Endothelial cell of umbilical vein (primary cell): Measurements from ENCODE around the gene ZNF223. TPM values are rescaled to one million over a fixed set of nuclear protein-coding genes. Genes with fewer than 3 reads are reported as not detected.

Experiments
- BruUV-seq: library from RNA; stranded (reverse); fragments of 400-500 nt; replicated peaks from 2 replicates; lab custom pipeline; 2021; lab: Mats Ljungman, UMichigan
- CTCF ChIA-PET: fragments of 300-600, 350-600 bp; sonication (Branson Sonifier 250); formaldehyde crosslinking; loops from one replicate; lab custom pipeline; 2021; ENCODE audit warnings: antibody characterized with exemption, inconsistent platforms; lab: Charles Lee
- POLR2A ChIA-PET: fragments of 300-600, 350-600 bp; sonication (Branson Sonifier 250); formaldehyde crosslinking; loops from one replicate; lab custom pipeline; 2021; ENCODE audit warnings: antibody characterized with exemption, inconsistent platforms; lab: Charles Lee
- DNase-seq: peaks from one replicate; pipeline ENCODE4 v3.0.0-alpha.2; 2011; ENCODE audit warnings: low read depth, low spot score
- FAIRE-seq: peaks from 2 replicates; lab custom pipeline; 2011; peaks lifted over from hg19 to GRCh38; lab: Jason Lieb, UNC
- H2AFZ ChIP-seq: 2 replicates; pipeline ENCODE4 v1.6.0; 2012; ENCODE audit warnings: low read depth, low read length, control low read depth, inconsistent platforms
- H3K27ac ChIP-seq: 2 replicates; pipeline ENCODE4 v1.5.1; 2011; ENCODE audit warnings: low read depth, mild to moderate bottlenecking, control low read depth, low read length, moderate library complexity; ENCODE audit not compliant: insufficient read depth
- H3K27me3 ChIP-seq, 2 experiments: 2 replicates each; pipeline versions ENCODE4 v1.6.0 to v1.6.1; 2011; ENCODE audit warnings: low read length in 2 of 2, mixed read lengths in 1 of 2; ENCODE audit not compliant: control insufficient read depth in 2 of 2, insufficient read depth in 2 of 2
- H3K36me3 ChIP-seq, 2 experiments: 2 replicates in 1 of 2; 3 replicates in 1 of 2; pipeline ENCODE4 v1.5.1; 2011; ENCODE audit warnings: low read length in 2 of 2, mild to moderate bottlenecking in 1 of 2, moderate library complexity in 1 of 2; ENCODE audit not compliant: control insufficient read depth in 2 of 2, insufficient read depth in 2 of 2; ENCODE audit errors: extremely low read depth in 1 of 2
- H3K4me1 ChIP-seq: 3 replicates; pipeline ENCODE4 v1.5.1; 2011; ENCODE audit warnings: mild to moderate bottlenecking, low read length; ENCODE audit not compliant: control insufficient read depth, insufficient read depth; ENCODE audit errors: extremely low read depth
- H3K4me2 ChIP-seq: 2 replicates; pipeline ENCODE4 v1.6.1; 2011; ENCODE audit warnings: low read length, control low read depth, mixed read lengths; ENCODE audit not compliant: insufficient read depth
- H3K4me3 ChIP-seq, 3 experiments: fragments of 200-600 bp in 1 of 3; sonication (generic), shearing (Covaris generic) in 1 of 3; replicated peaks in 1 of 3; 2 replicates each; pipeline ENCODE4 v1.5.1; 2011 to 2016; ENCODE audit warnings: control low read depth in 3 of 3, low read length in 3 of 3, mild to moderate bottlenecking in 2 of 3, inconsistent platforms in 1 of 3, low read depth in 1 of 3, moderate library complexity in 1 of 3; ENCODE audit not compliant: insufficient read depth in 1 of 3
- H3K79me2 ChIP-seq: 2 replicates; pipeline ENCODE4 v1.6.0; 2012; ENCODE audit warnings: low read length, inconsistent platforms; ENCODE audit not compliant: control insufficient read depth, insufficient read depth
- H3K9ac ChIP-seq: replicated peaks from 2 replicates; pipeline ENCODE3; 2011; ENCODE audit warnings: low read length, control low read depth; ENCODE audit not compliant: insufficient read depth; ENCODE audit errors: extremely low read depth
- H3K9me1 ChIP-seq: replicated peaks from 3 replicates; pipeline ENCODE4 v1.6.0; 2011; ENCODE audit warnings: mild to moderate bottlenecking, low read length; ENCODE audit not compliant: control insufficient read depth, insufficient read depth; ENCODE audit errors: extremely low read depth
- H3K9me3 ChIP-seq: replicated peaks from 2 replicates; pipeline ENCODE4 v1.5.1; 2012; ENCODE audit warnings: low read length, inconsistent platforms; ENCODE audit not compliant: control insufficient read depth, insufficient read depth
- H4K20me1 ChIP-seq: replicated peaks from 2 replicates; pipeline ENCODE3; 2011; ENCODE audit warnings: mild to moderate bottlenecking, low read length; ENCODE audit not compliant: control insufficient read depth, insufficient read depth; ENCODE audit errors: extremely low read depth
- CTCF ChIP-seq, 2 donors: IDR thresholded peaks; 1 replicate in 1 of 2; 2 replicates in 1 of 2; pipeline ENCODE4 v1.5.1; 2011; ENCODE audit warnings: low read length in 2 of 2, mild to moderate bottlenecking in 2 of 2, moderate library complexity in 2 of 2, control low read depth in 1 of 2, inconsistent platforms in 1 of 2, low read depth in 1 of 2; ENCODE audit not compliant: insufficient read depth in 1 of 2; ENCODE audit errors: extremely low read depth in 1 of 2
- EZH2 ChIP-seq: IDR thresholded peaks from 2 replicates; pipeline ENCODE4 v1.6.1; 2012; ENCODE audit warnings: borderline replicate concordance, low read depth, mild to moderate bottlenecking, moderate library complexity, low read length, inconsistent platforms; ENCODE audit not compliant: severe bottlenecking
- FOS ChIP-seq: IDR thresholded peaks from 2 replicates; pipeline ENCODE4 v1.6.1; 2011; ENCODE audit warnings: mild to moderate bottlenecking, low read length, moderate library complexity, borderline replicate concordance; ENCODE audit not compliant: insufficient read depth
- GATA2 ChIP-seq: IDR thresholded peaks from 2 replicates; pipeline ENCODE4 v1.7.0; 2011; ENCODE audit warnings: low read depth, mild to moderate bottlenecking, moderate library complexity, mixed read lengths, low read length; ENCODE audit not compliant: insufficient read length, insufficient read depth
- JUN ChIP-seq: IDR thresholded peaks from 2 replicates; pipeline ENCODE4 v1.6.1; 2011; ENCODE audit warnings: borderline replicate concordance, low read depth; ENCODE audit not compliant: insufficient read length, insufficient read depth
- MAX ChIP-seq: IDR thresholded peaks from 2 replicates; pipeline ENCODE4 v1.6.1; 2011; ENCODE audit not compliant: insufficient read depth, insufficient read length
- MYC ChIP-seq: IDR thresholded peaks from one replicate; pipeline ENCODE4 v1.6.1; 2011; ENCODE audit warnings: mild to moderate bottlenecking, low read depth, low read length
- POLR2A ChIP-seq: IDR thresholded peaks from 2 replicates; pipeline ENCODE4 v1.6.1; 2012; ENCODE audit warnings: low read depth, mild to moderate bottlenecking, control low read depth, low read length
- POLR2AphosphoS5 ChIP-seq: IDR thresholded peaks from 2 replicates; pipeline ENCODE4 v1.6.1; 2012; ENCODE audit warnings: low read depth, mild to moderate bottlenecking, control low read depth, low read length, moderate library complexity; ENCODE audit not compliant: insufficient read depth
- dilution Hi-C: fragments of 300-500 bp; cut with MboI; formaldehyde crosslinking; loops from one replicate; pipeline ENCODE4 v1.15.0; 2019; ENCODE audit warnings: low sequenced_read_pairs; ENCODE audit not compliant: extremely low pct_ligation_motif_present
- intact Hi-C: fragments of 100-400 bp; cut with micrococcal nuclease; formaldehyde crosslinking; loops from one replicate; pipeline ENCODE4 v1.10.0; 2022
- polyA plus RNA-seq, 4 experiments: library from polyadenylated mRNA; depleted of rRNA in 3 of 4; stranded (reverse) in 3 of 4; unstranded in 1 of 4; fragments of >200 nt; gene quantifications; 2 replicates each; pipeline versions ENCODE4 v1.2.1 to v1.2.3, GENCODE V29; 2011 to 2012; ENCODE audit warnings: missing spikeins in 1 of 4
- total RNA-seq: library from RNA; stranded (reverse); gene quantifications from 2 replicates; pipeline ENCODE4 v1.2.3, GENCODE V29; 2021

Gene ZNF223
- total and polyA plus RNA-seq, 2 donors (not counting 3 experiments of a cell fraction or from before 2014, with no cell fraction given) = 1.6 to 3.7 TPM

GRCh38 chr19:44066305-44066704 lies 14.5 kb downstream of the ZNF223 start:
- FAIRE-seq = no peak

More at GRCh38 chr19:44066305-44066704, 14.5 kb downstream of the ZNF223 start:
- Histone ChIP-seq H4K20me1 (no peaks in the 10 kb centered on the region), H3K9me1 (no peaks in the 10 kb centered on the region), H3K4me3 (no peak overlapping the region), H3K79me2 (no peaks in the 10 kb centered on the region), H3K4me1 (no peaks in the 10 kb centered on the region), H3K27ac (no peak overlapping the region), H2AFZ (no peak overlapping the region), H3K9me3 (peaks cover 8% of the 10 kb centered on the region), H3K9ac (no peak overlapping the region), H3K27me3 (no peaks in the 10 kb centered on the region), H3K4me2 (no peak overlapping the region), H3K36me3 (peaks cover 5 to 15% of the 10 kb centered on the region in 2 experiments)
- no peak for DNase-seq
- CTCF ChIA-PET = no interaction called here
- TF ChIP-seq FOS (no peak), MAX (no peak), GATA2 (no peak), EZH2 (no peak), MYC (no peak), POLR2A (no peak), POLR2AphosphoS5 (no peak), JUN (no peak), CTCF (IDR thresholded peaks at IDR 0.05; ENCODE audit: extremely low read depth in 1 of 2, insufficient read depth in 1 of 2, low read depth in 1 of 2, low read length in 2 of 2) (no peak)
- POLR2A ChIA-PET = no interaction called here
- intact Hi-C loops (no loop called here), dilution Hi-C loops (no loop called here)
- no TSS peak for BruUV-seq
